Ascending aorta (tissue), 2 donors: ENCODE results near the gene CYP46A1. TPM values are rescaled to one million over a fixed set of nuclear protein-coding genes. Genes with fewer than 3 reads are reported as not detected.
"Not testable (repeated sequence)": the region's sequence is repeated elsewhere in the genome, so short reads cannot be mapped to it uniquely, and the experiment has no call there.

ENCODE experiments used
- DNase-seq, 2 donors: peaks; one replicate each; pipeline ENCODE4 v3.0.0-alpha.2; 2019; ENCODE audit warnings: low spot score in 2 of 2
- H3K27ac ChIP-seq, 2 donors: fragments of 200-600 bp; sonication (generic); one replicate each; pipeline ENCODE4 v1.5.1; 2016 to 2017; ENCODE audit warnings: mild to moderate bottlenecking in 1 of 2
- H3K27me3 ChIP-seq: fragments of 200-600 bp; sonication (generic); one replicate; pipeline ENCODE4 v1.5.1; 2017
- H3K36me3 ChIP-seq, 2 donors: fragments of 200-600 bp; sonication (generic); one replicate each; pipeline ENCODE4 v1.5.1; 2016
- H3K4me1 ChIP-seq, 2 donors: fragments of 200-600 bp; sonication (generic); one replicate each; pipeline ENCODE4 v1.5.1; 2016 to 2017; ENCODE audit warnings: mild to moderate bottlenecking in 1 of 2
- H3K4me3 ChIP-seq, 2 donors: fragments of 200-600 bp; sonication (generic); one replicate each; pipeline ENCODE4 v1.5.1; 2016 to 2017; ENCODE audit warnings: mild to moderate bottlenecking in 1 of 2
- H3K9me3 ChIP-seq, 2 donors: fragments of 200-600 bp; sonication (generic); one replicate each; pipeline ENCODE4 v1.5.1; 2016
- CTCF ChIP-seq, 3 experiments: fragments of 200-600 bp in 2 of 3; fragments of 450-650 bp in 1 of 3; sonication (generic) in 2 of 3; IDR thresholded peaks; one replicate each; pipeline ENCODE4 v1.5.1; 2016 to 2019; ENCODE audit warnings: antibody characterized with exemption in 3 of 3, mild to moderate bottlenecking in 1 of 3, moderate library complexity in 1 of 3
- intact Hi-C: fragments of 100-400 bp; cut with DNase I; formaldehyde crosslinking; loops from one replicate; pipeline ENCODE4 v1.15.1; 2023
- total RNA-seq: library from RNA; depleted of rRNA; stranded (reverse); fragments of >200 nt; gene quantifications from one replicate; pipeline ENCODE4 v1.1.0, GENCODE V29; 2016

The CYP46A1 gene
- not detected for total RNA-seq

GRCh38 chr14:99683619-99684409 lies at the start of gene CYP46A1:
Gene CYP46A1 (plus strand): TSS chr14:99684298. CDS start chr14:99684418, 120 bp downstream.
- TF ChIP-seq CTCF (IDR thresholded peaks at IDR 0.05): no peak
- H3K36me3 ChIP-seq: no peaks in the 10 kb centered on the region
- DNase-seq: peak; percentile 98 to 100
- H3K4me1 ChIP-seq: peaks cover 0 to 5% of the 10 kb centered on the region in 2 donors
- intact Hi-C loops: loop anchor here (1.0 to 10.0 kb wide), 8 partner anchors 47 to 861 kb away; partner anchors contain the start of genes CCNK, EML1 and YY1
- H3K27me3 ChIP-seq: no peaks in the 10 kb centered on the region
- peak within 1 kb of the TSS; percentile 92 to 97 for H3K27ac ChIP-seq
- peak within 1 kb of the TSS; percentile 92 to 96 for H3K4me3 ChIP-seq
- peaks cover 0 to 3% of the 10 kb centered on the region in 2 donors for H3K9me3 ChIP-seq

GRCh38 chr14:99634443-99634842 lies 49.7 kb upstream of the CYP46A1 start:
- DNase-seq: no peak
- H3K27me3 ChIP-seq: no peaks in the 10 kb centered on the region
- H3K36me3 ChIP-seq: no peaks in the 10 kb centered on the region
- no peak for TF ChIP-seq CTCF (IDR thresholded peaks at IDR 0.05)
- no peaks in the 10 kb centered on the region for H3K4me1 ChIP-seq
- H3K4me3 ChIP-seq: no peak overlapping the region
- intact Hi-C loops: no loop called here
- no peaks in the 10 kb centered on the region for H3K9me3 ChIP-seq
- no peak overlapping the region for H3K27ac ChIP-seq

GRCh38 chr14:99635116-99635515 lies 49.0 kb upstream of the CYP46A1 start:
- no peaks in the 10 kb centered on the region for H3K9me3 ChIP-seq
- H3K4me1 ChIP-seq: no peaks in the 10 kb centered on the region
- H3K36me3 ChIP-seq: no peaks in the 10 kb centered on the region
- H3K4me3 ChIP-seq: no peak overlapping the region
- intact Hi-C loops: no loop called here
- DNase-seq: no peak
- no peaks in the 10 kb centered on the region for H3K27me3 ChIP-seq
- TF ChIP-seq CTCF (IDR thresholded peaks at IDR 0.05): no peak
- no peak overlapping the region for H3K27ac ChIP-seq

- no peaks in the 10 kb centered on the region for H3K27me3 ChIP-seq
- no peaks in the 10 kb centered on the region for H3K9me3 ChIP-seq
- TF ChIP-seq CTCF (IDR thresholded peaks at IDR 0.05): no peak
- H3K36me3 ChIP-seq: no peaks in the 10 kb centered on the region
- intact Hi-C loops: no loop called here
- DNase-seq: no peak
- no peaks in the 10 kb centered on the region for H3K4me1 ChIP-seq
- no peak overlapping the region for H3K27ac ChIP-seq
- H3K4me3 ChIP-seq: no peak overlapping the region
Measured at GRCh38 chr14:99636487-99636886, 47.6 kb upstream of the CYP46A1 start.

- Histone ChIP-seq H3K9me3 (no peaks in the 10 kb centered on the region), H3K27me3 (no peaks in the 10 kb centered on the region), H3K36me3 (no peaks in the 10 kb centered on the region), H3K4me1 (no peaks in the 10 kb centered on the region), H3K27ac (no peak overlapping the region), H3K4me3 (no peak overlapping the region)
- intact Hi-C loops: no loop called here
- no peak for DNase-seq
- TF ChIP-seq CTCF (IDR thresholded peaks at IDR 0.05): no peak
Measured at GRCh38 chr14:99637624-99638023, 46.5 kb upstream of the CYP46A1 start.

GRCh38 chr14:99642771-99643170 lies 41.3 kb upstream of the CYP46A1 start:
- DNase-seq, H3K36me3 ChIP-seq, H3K27ac ChIP-seq, H3K4me1 ChIP-seq, intact Hi-C loops, H3K27me3 ChIP-seq, H3K9me3 ChIP-seq, H3K4me3 ChIP-seq: not testable (repeated sequence)
